ENCODE measurements around the gene UMAD1.

The UMAD1 gene

DNA sequence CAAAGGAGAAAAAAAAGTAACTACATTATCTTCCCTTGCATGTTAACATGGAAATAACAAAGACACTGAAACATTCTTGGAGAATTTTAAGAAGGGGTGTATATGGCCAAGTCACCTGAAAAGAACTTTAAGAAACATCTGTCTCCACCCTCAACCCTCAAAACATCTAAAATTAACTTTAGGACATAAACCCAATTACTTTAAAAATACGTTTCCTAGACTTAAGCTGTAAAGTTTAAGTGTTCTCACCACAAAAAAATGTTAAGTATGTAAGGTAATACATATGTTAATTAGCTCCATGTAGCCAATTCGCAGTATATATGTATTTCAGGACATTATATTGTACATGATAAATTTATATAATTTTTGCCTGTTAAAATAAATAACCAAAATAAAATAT lies 257.0 kb downstream of the UMAD1 start:
- TF ChIP-seq, protein P1, sequence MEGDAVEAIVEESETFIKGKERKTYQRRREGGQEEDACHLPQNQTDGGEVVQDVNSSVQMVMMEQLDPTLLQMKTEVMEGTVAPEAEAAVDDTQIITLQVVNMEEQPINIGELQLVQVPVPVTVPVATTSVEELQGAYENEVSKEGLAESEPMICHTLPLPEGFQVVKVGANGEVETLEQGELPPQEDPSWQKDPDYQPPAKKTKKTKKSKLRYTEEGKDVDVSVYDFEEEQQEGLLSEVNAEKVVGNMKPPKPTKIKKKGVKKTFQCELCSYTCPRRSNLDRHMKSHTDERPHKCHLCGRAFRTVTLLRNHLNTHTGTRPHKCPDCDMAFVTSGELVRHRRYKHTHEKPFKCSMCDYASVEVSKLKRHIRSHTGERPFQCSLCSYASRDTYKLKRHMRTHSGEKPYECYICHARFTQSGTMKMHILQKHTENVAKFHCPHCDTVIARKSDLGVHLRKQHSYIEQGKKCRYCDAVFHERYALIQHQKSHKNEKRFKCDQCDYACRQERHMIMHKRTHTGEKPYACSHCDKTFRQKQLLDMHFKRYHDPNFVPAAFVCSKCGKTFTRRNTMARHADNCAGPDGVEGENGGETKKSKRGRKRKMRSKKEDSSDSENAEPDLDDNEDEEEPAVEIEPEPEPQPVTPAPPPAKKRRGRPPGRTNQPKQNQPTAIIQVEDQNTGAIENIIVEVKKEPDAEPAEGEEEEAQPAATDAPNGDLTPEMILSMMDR (conservative IDR thresholded peaks at IDR 0.05; ENCODE audit: control insufficient read depth, insufficient read depth, low read depth, low read length): no peak
- no peak overlapping the region for H3K4me3 ChIP-seq (ENCODE audit: control insufficient read depth, low read depth, low read length)
- no peak for DNase-seq (ENCODE audit: low read depth)

DNA sequence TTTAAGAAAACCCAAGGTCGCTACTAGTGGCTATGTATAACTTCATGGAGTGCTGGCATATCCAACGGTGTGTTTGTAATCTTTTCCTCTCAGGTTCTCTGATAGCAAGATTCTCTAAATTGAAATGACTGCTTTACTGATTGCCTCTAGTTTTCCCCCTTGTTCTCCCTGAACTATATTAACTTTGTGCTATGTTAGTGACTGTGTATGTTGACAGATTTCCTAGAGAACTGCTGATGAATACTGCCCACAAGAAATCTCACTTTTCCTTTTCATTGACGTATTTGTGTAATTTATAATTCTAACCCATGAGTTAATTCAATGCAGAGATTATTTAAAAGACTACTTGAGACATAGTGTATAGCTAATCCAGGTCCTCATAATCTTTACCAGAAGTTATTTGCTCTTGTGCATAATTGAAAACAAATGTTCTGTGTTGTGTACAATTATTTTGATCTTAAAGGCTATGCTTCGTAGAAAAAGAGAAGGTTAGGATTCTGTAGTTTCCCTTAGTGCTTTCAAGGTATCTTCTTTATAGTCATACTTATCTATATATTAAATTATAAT lies 257.5 kb downstream of the UMAD1 start:
- no peak overlapping the region for H3K4me3 ChIP-seq (ENCODE audit: control insufficient read depth, low read depth, low read length)
- DNase-seq (ENCODE audit: low read depth): peak; percentile 13
- TF ChIP-seq, protein P1 (conservative IDR thresholded peaks at IDR 0.05; ENCODE audit: control insufficient read depth, insufficient read depth, low read depth, low read length): no peak

DNA sequence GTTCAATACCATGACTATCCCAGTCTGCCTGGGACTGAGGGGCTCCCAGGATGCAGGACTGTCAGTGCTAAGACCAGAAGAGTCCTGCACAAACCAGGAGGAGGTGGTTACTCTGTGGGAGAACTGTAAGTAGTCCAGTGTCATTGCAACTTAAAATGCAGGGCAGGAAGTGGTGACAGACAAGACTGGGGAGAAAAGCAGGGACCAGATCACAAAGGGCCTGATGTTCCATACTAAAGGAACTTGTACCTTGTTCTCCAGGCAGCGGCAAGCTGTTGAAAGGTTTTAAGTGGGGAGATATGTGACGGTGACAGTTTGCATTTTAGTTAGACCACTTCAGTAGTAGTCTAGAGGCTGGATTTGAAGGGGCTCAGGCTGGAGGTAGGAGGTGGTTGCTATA lies 262.3 kb downstream of the UMAD1 start:
- DNase-seq (ENCODE audit: low read depth): no peak
- TF ChIP-seq, protein P1 (conservative IDR thresholded peaks at IDR 0.05; ENCODE audit: control insufficient read depth, insufficient read depth, low read depth, low read length): no peak
- H3K4me3 ChIP-seq (ENCODE audit: control insufficient read depth, low read depth, low read length): no peak overlapping the region

DNA sequence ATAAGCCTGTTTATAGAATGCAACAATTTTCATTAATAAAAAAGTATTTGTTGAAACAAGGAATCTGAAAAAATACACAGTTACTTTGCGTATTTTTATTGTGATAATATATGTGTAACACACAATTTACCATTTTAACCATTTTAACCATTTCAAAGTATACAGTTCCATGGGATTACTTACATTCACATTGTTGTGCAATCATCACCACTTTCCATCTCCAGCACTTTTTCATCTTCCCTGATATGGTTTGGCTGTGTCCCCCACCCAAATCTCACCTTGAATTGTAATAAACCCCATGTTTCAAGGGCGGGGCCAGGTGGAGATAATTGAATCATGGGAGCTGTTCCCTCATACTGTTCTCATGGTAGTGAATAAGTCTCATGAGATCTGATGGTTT lies 266.8 kb downstream of the UMAD1 start:
- DNase-seq (ENCODE audit: low read depth): no peak
- TF ChIP-seq, protein P1 (conservative IDR thresholded peaks at IDR 0.05; ENCODE audit: control insufficient read depth, insufficient read depth, low read depth, low read length): no peak
- no peak overlapping the region for H3K4me3 ChIP-seq (ENCODE audit: control insufficient read depth, low read depth, low read length)

DNA sequence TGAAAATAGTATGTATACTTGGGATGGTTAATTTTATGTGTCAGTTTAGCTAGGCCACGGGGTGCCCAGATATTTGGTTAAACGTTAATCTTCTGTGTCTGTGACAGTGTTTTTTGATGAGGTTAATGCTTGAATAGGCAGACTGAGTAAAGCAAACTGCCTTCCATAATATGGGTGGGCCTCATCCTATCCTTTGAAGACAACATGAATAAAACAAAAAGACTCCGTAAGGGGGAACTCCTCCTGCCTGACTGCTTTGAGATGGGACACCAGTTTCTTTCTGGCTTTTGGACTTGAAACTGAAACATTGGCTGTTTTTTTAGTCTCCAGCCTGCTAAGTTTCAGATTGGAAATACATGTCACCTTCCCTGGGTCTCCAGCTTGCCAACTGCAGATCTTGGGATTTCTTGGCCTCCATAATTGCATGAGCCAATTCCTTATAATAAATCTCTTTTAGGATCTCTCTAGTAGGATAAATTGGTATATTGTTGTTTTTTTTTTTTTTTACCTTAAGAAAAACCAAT lies 268.1 kb downstream of the UMAD1 start:
- TF ChIP-seq, protein P1 (conservative IDR thresholded peaks at IDR 0.05; ENCODE audit: control insufficient read depth, insufficient read depth, low read depth, low read length): no peak
- DNase-seq (ENCODE audit: low read depth): no peak
- no peak overlapping the region for H3K4me3 ChIP-seq (ENCODE audit: control insufficient read depth, low read depth, low read length)

DNA sequence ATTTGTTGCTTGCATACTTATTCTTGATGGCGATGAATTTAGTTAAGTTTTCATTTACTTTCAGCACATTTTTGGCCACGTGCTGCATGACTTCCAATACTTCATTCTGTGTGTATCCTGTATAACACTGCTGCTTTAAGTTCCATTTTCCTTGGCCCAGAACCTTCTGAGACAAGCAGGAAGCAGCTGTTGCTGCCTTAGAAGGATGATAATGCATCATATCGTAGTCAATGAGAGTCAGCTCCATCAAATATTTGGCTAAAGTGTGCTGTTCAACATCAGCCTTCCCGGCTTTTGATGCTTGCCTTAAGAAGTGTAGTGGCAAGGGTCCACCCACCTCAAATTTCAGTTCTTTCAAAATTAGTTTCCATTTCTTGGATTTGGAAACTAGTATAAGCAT lies 268.8 kb downstream of the UMAD1 start:
- TF ChIP-seq, protein P1 (conservative IDR thresholded peaks at IDR 0.05; ENCODE audit: control insufficient read depth, insufficient read depth, low read depth, low read length): no peak
- H3K4me3 ChIP-seq (ENCODE audit: control insufficient read depth, low read depth, low read length): no peak overlapping the region
- DNase-seq (ENCODE audit: low read depth): no peak

Data from fibroblast of mammary gland (primary cell).